ENCODE measurements around the gene KLRC2. TPM values are rescaled to one million over a fixed set of nuclear protein-coding genes. Genes with fewer than 3 reads are reported as not detected.

Gene KLRC2
- total and polyA plus RNA-seq, 4 donors: 9.7 to 29.0 (median 12.1) TPM

- Histone ChIP-seq H3K27me3 (ENCODE audit: control insufficient read depth, insufficient read depth, low read length) (no peaks in the 10 kb centered on the region), H3K9me3 (ENCODE audit: control insufficient read depth, insufficient read depth, low read length) (no peaks in the 10 kb centered on the region), H3K27ac (ENCODE audit: low read depth, low read length) (no peak overlapping the region), H3K4me3 (ENCODE audit: low read depth, low read length) (no peak overlapping the region), H3K36me3 (ENCODE audit: control insufficient read depth, insufficient read depth, low read length) (no peaks in the 10 kb centered on the region), H3K4me1 (ENCODE audit: control insufficient read depth, insufficient read depth, low read length) (no peaks in the 10 kb centered on the region)
- WGBS (ENCODE audit: insufficient coverage): no CpG with 5 or more reads among the region's 3 CpGs
- DNase-seq (ENCODE audit: low read depth in 4 of 6, low spot score in 6 of 6): no peak
These were observed 51.6 kb downstream of the KLRC2 start for GRCh38 chr12:10384191-10384590.

- WGBS (ENCODE audit: insufficient coverage): 57% methylated on average over 1 of the region's 4 CpGs
- no peak overlapping the region for H3K27ac ChIP-seq (ENCODE audit: low read depth, low read length)
These were observed 53.7 kb downstream of the KLRC2 start for GRCh38 chr12:10381928-10382628.

More at GRCh38 chr12:10381928-10382628, 53.7 kb downstream of the KLRC2 start:
- Histone ChIP-seq H3K4me1 (ENCODE audit: control insufficient read depth, insufficient read depth, low read length) (no peaks in the 10 kb centered on the region), H3K27me3 (ENCODE audit: control insufficient read depth, insufficient read depth, low read length) (no peaks in the 10 kb centered on the region), H3K36me3 (ENCODE audit: control insufficient read depth, insufficient read depth, low read length) (no peaks in the 10 kb centered on the region), H3K9me3 (ENCODE audit: control insufficient read depth, insufficient read depth, low read length) (no peaks in the 10 kb centered on the region), H3K4me3 (ENCODE audit: low read depth, low read length) (no peak overlapping the region)
- DNase-seq (ENCODE audit: low read depth in 4 of 6, low spot score in 6 of 6): no peak

Other genes with a start within 250 kb of the KLRC2 start
- gene GABARAPL1, start 223.1 kb downstream of the KLRC2 start, total RNA-seq: 100 to 1,000 TPM; 115 to 185 TPM
- 100 to 1,000 TPM; 186 to 199 TPM for gene GABARAPL1, start 223.1 kb downstream of the KLRC2 start, polyA plus RNA-seq (ENCODE audit: insufficient read length in 2 of 2)
- 1 to 10 TPM in 1 of 2 donors, under 1 TPM in 1; 0.83 to 1.4 TPM for gene KLRD1, start 128.1 kb downstream of the KLRC2 start, total RNA-seq
- under 1 TPM; 0.10 to 0.41 TPM for gene KLRD1, start 128.1 kb downstream of the KLRC2 start, polyA plus RNA-seq (ENCODE audit: insufficient read length in 2 of 2)
- gene KLRK1, start 46.0 kb downstream of the KLRC2 start, total RNA-seq: 10 to 100 TPM in 1 of 2 donors, 1 to 10 TPM in 1; 4.6 to 10.1 TPM
- gene KLRK1, start 46.0 kb downstream of the KLRC2 start, polyA plus RNA-seq (ENCODE audit: insufficient read length in 2 of 2): 1 to 10 TPM; 2.1 to 4.8 TPM
- gene KLRC4, start 26.3 kb downstream of the KLRC2 start, total RNA-seq: 1 to 10 TPM; 3.2 to 7.7 TPM
- gene KLRC4, start 26.3 kb downstream of the KLRC2 start, polyA plus RNA-seq (ENCODE audit: insufficient read length in 2 of 2): 1 to 10 TPM; 3.8 to 4.2 TPM
- gene KLRC3, start 15.4 kb downstream of the KLRC2 start, total RNA-seq: 10 to 100 TPM in 1 of 2 donors, 1 to 10 TPM in 1; 6.7 to 26.4 TPM
- gene KLRC3, start 15.4 kb downstream of the KLRC2 start, polyA plus RNA-seq (ENCODE audit: insufficient read length in 2 of 2): 10 to 100 TPM in 1 of 2 donors, 1 to 10 TPM in 1; 5.3 to 10.4 TPM
- gene KLRC1, start 17.4 kb upstream of the KLRC2 start, total RNA-seq: under 1 TPM in 1 of 2 donors, not detected in 1; 0.99 TPM
- 1 to 10 TPM; 1.6 to 1.9 TPM for gene KLRC1, start 17.4 kb upstream of the KLRC2 start, polyA plus RNA-seq (ENCODE audit: insufficient read length in 2 of 2)
- under 1 TPM; 0.59 to 0.83 TPM for gene EIF2S3B, start 69.9 kb upstream of the KLRC2 start, total RNA-seq
- gene EIF2S3B, start 69.9 kb upstream of the KLRC2 start, polyA plus RNA-seq (ENCODE audit: insufficient read length in 2 of 2): 1 to 10 TPM in 1 of 2 donors, under 1 TPM in 1; 0.60 to 4.3 TPM
- 10 to 100 TPM; 20.3 to 28.3 TPM for gene MAGOHB, start 177.6 kb upstream of the KLRC2 start, total RNA-seq
- 10 to 100 TPM; 18.3 to 22.2 TPM for gene MAGOHB, start 177.6 kb upstream of the KLRC2 start, polyA plus RNA-seq (ENCODE audit: insufficient read length in 2 of 2)
- gene STYK1, start 238.0 kb upstream of the KLRC2 start, total RNA-seq: 10 to 100 TPM in 1 of 2 donors, 1 to 10 TPM in 1; 3.0 to 11.2 TPM
- gene STYK1, start 238.0 kb upstream of the KLRC2 start, polyA plus RNA-seq (ENCODE audit: insufficient read length in 2 of 2): 1 to 10 TPM; 6.2 to 6.4 TPM

Measured in spinal cord (tissue), 10 donors.